Neural progenitor cell (in vitro differentiated cells): ENCODE data around the gene LGALS3BP. TPM values are rescaled to one million over a fixed set of nuclear protein-coding genes. Genes with fewer than 3 reads are reported as not detected.

Experiments
- DNase-seq: peaks from one replicate; pipeline ENCODE4 v3.0.0-alpha.2; 2016; ENCODE audit warnings: low spot score
- H2AFZ ChIP-seq: fragments of 200-600 bp; sonication (generic); replicated peaks from 2 replicates; pipeline ENCODE4 v1.6.1; 2016; ENCODE audit warnings: antibody characterized with exemption
- H3F3A ChIP-seq: fragments of 200-600 bp; sonication (generic); 2 replicates; pipeline ENCODE4 v1.6.1; 2016; ENCODE audit warnings: antibody characterized with exemption, low read depth
- H3K27ac ChIP-seq: fragments of 200-600 bp; sonication (generic); 2 replicates; pipeline ENCODE4 v1.5.1; 2016; ENCODE audit warnings: mild to moderate bottlenecking
- H3K27me3 ChIP-seq: fragments of 200-600 bp; sonication (generic); 2 replicates; pipeline ENCODE4 v1.6.1; 2016; ENCODE audit warnings: mild to moderate bottlenecking, moderate library complexity
- H3K36me3 ChIP-seq: fragments of 200-600 bp; sonication (generic); 2 replicates; pipeline ENCODE4 v1.5.1; 2016
- H3K4me1 ChIP-seq: fragments of 200-600 bp; sonication (generic); 2 replicates; pipeline ENCODE4 v1.6.1; 2016; ENCODE audit warnings: mixed run types
- H3K4me2 ChIP-seq: fragments of 200-600 bp; sonication (generic); 2 replicates; pipeline ENCODE4 v1.6.1; 2016
- H3K4me3 ChIP-seq: fragments of 200-600 bp; sonication (generic); 2 replicates; pipeline ENCODE4 v1.5.1; 2016
- H3K79me2 ChIP-seq: fragments of 200-600 bp; sonication (generic); 2 replicates; pipeline ENCODE4 v1.6.1; 2016; ENCODE audit warnings: low read depth
- H3K9ac ChIP-seq: fragments of 200-600 bp; sonication (generic); 2 replicates; pipeline ENCODE4 v1.6.1; 2016
- H3K9me3 ChIP-seq: fragments of 200-600 bp; sonication (generic); 2 replicates; pipeline ENCODE4 v1.5.1; 2016; ENCODE audit warnings: low read depth
- H4K20me1 ChIP-seq: fragments of 200-600 bp; sonication (generic); 2 replicates; pipeline ENCODE4 v1.6.1; 2016; ENCODE audit warnings: low read depth
- H3K27ac Mint-ChIP-seq: 3 replicates; pipeline ENCODE4 v1.8.0; 2021; ENCODE audit warnings: mixed read lengths
- H3K27me3 Mint-ChIP-seq: 2 replicates; pipeline ENCODE4 v1.8.0; 2022; ENCODE audit warnings: low read depth, mild to moderate bottlenecking, inconsistent platforms, moderate library complexity, mixed read lengths; ENCODE audit not compliant: insufficient read depth
- H3K36me3 Mint-ChIP-seq: 3 replicates; pipeline ENCODE4 v1.8.0; 2021; ENCODE audit warnings: mixed read lengths
- H3K4me1 Mint-ChIP-seq: 3 replicates; pipeline ENCODE4 v1.8.0; 2021; ENCODE audit warnings: mixed read lengths
- H3K4me3 Mint-ChIP-seq: 3 replicates; pipeline ENCODE4 v1.8.0; 2021; ENCODE audit warnings: mild to moderate bottlenecking, moderate library complexity, mixed read lengths
- H3K9me3 Mint-ChIP-seq: 3 replicates; pipeline ENCODE4 v1.8.0; 2020; ENCODE audit warnings: mixed read lengths
- CTCF ChIP-seq: fragments of 200-600 bp; sonication (generic); IDR thresholded peaks from 2 replicates; pipeline ENCODE4 v1.5.1; 2017; ENCODE audit warnings: antibody characterized with exemption, mild to moderate bottlenecking
- EZH2 ChIP-seq: fragments of 200-600 bp; sonication (generic); IDR thresholded peaks from 2 replicates; pipeline ENCODE4 v1.6.1; 2017; ENCODE audit warnings: antibody characterized with exemption, mild to moderate bottlenecking, moderate library complexity
- EZH2phosphoT487 ChIP-seq: fragments of 200-600 bp; sonication (generic); IDR thresholded peaks from 2 replicates; pipeline ENCODE4 v1.6.1; 2017; ENCODE audit warnings: antibody characterized with exemption
- total RNA-seq: library from RNA; depleted of rRNA; stranded (reverse); fragments of >200 nt; gene quantifications from 2 replicates; pipeline ENCODE4 v1.2.3, GENCODE V29; 2015; ENCODE audit warnings: low replicate concordance

LGALS3BP gene
- total RNA-seq, 1 donor from 2014 or later, result 17.5 TPM

- no peak for TF ChIP-seq EZH2
Measured at GRCh38 chr17:79001190-79002020, 21.7 kb upstream of the LGALS3BP start.

GRCh38 chr17:79000396-79001189 lies 20.9 kb upstream of the LGALS3BP start:
- Histone ChIP-seq H3K9ac (no peak overlapping the region), H3F3A (no peaks in the 10 kb centered on the region), H3K4me3 (no peak overlapping the region), H3K4me2 (no peak overlapping the region), H3K4me1 (peaks cover 3% of the 10 kb centered on the region), H3K9me3 (no peaks in the 10 kb centered on the region), H3K27me3 (no peaks in the 10 kb centered on the region), H2AFZ (no peak overlapping the region), H4K20me1 (peaks cover 49% of the 10 kb centered on the region), H3K36me3 (no peaks in the 10 kb centered on the region), H3K27ac (no peak overlapping the region), H3K79me2 (no peaks in the 10 kb centered on the region)
- DNase-seq, result no peak
- Mint-ChIP-seq H3K27me3 (peaks cover 3% of the 10 kb centered on the region), H3K4me3 (peak overlapping the region; percentile 15), H3K27ac (peak overlapping the region; percentile 72), H3K9me3 (no peaks in the 10 kb centered on the region), H3K36me3 (peaks cover 15% of the 10 kb centered on the region), H3K4me1 (peaks cover 11% of the 10 kb centered on the region)
- TF ChIP-seq EZH2phosphoT487 (no peak), EZH2 (no peak), CTCF (no peak)

More at GRCh38 chr17:79001190-79002020, 21.7 kb upstream of the LGALS3BP start:
- no peak overlapping the region for H3K4me3 Mint-ChIP-seq
- no peaks in the 10 kb centered on the region for H3K9me3 Mint-ChIP-seq
- peaks cover 12% of the 10 kb centered on the region for H3K36me3 Mint-ChIP-seq
- Histone ChIP-seq H4K20me1 (peaks cover 57% of the 10 kb centered on the region), H3K4me2 (no peak overlapping the region), H3K4me1 (peaks cover 3% of the 10 kb centered on the region), H3F3A (no peaks in the 10 kb centered on the region), H2AFZ (no peak overlapping the region), H3K36me3 (no peaks in the 10 kb centered on the region), H3K9ac (no peak overlapping the region), H3K27ac (no peak overlapping the region), H3K4me3 (no peak overlapping the region), H3K79me2 (peaks cover 3% of the 10 kb centered on the region), H3K9me3 (no peaks in the 10 kb centered on the region), H3K27me3 (no peaks in the 10 kb centered on the region)
- H3K4me1 Mint-ChIP-seq, result peaks cover 17% of the 10 kb centered on the region
- peaks cover 3% of the 10 kb centered on the region for H3K27me3 Mint-ChIP-seq
- H3K27ac Mint-ChIP-seq, result peak overlapping the region; percentile 72
- DNase-seq, result no peak

DNA sequence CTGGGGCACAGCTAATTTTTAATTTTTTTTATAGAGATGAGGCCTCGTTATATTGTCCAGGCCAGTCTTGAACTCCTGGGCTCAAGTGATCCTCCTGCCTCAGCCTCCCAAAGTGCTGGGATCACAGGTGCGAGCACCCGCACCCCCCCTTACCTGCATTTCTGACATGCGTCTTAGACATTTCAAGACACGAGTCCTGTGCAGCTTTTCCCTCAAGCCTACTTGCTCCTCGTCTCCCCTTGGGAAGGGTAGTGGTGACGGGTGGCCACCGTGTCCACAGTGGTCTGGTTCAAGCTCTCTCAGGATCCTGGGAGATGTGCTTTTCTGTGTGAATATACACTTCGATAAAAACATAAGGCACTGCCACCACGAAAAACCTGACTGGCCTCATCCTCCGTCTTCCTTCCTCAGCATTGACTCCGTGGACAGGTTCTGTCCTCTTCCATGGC lies 20.2 kb upstream of the LGALS3BP start:
- H3K9ac ChIP-seq, result no peak overlapping the region
- no peaks in the 10 kb centered on the region for H3K36me3 ChIP-seq
- peaks cover 11% of the 10 kb centered on the region for H3K4me1 Mint-ChIP-seq
- peaks cover 16% of the 10 kb centered on the region for H3K36me3 Mint-ChIP-seq
- no peaks in the 10 kb centered on the region for H3F3A ChIP-seq
- no peak overlapping the region for H3K4me3 ChIP-seq
- H3K27me3 ChIP-seq, result no peaks in the 10 kb centered on the region
- peak overlapping the region; percentile 15 for H3K4me3 Mint-ChIP-seq
- no peaks in the 10 kb centered on the region for H3K79me2 ChIP-seq
- H3K9me3 ChIP-seq, result no peaks in the 10 kb centered on the region
- peaks cover 3% of the 10 kb centered on the region for H3K4me1 ChIP-seq
- H4K20me1 ChIP-seq, result peaks cover 44% of the 10 kb centered on the region
- no peak for TF ChIP-seq EZH2phosphoT487
- no peak for TF ChIP-seq CTCF
- no peak for TF ChIP-seq EZH2
- H3K27ac Mint-ChIP-seq, result no peak overlapping the region
- DNase-seq, result no peak
- H2AFZ ChIP-seq, result no peak overlapping the region
- H3K27me3 Mint-ChIP-seq, result peaks cover 3% of the 10 kb centered on the region
- H3K27ac ChIP-seq, result no peak overlapping the region
- no peaks in the 10 kb centered on the region for H3K9me3 Mint-ChIP-seq
- no peak overlapping the region for H3K4me2 ChIP-seq
